IMR-90 (cell line): ENCODE measurements around the gene RUNDC3A. TPM values are rescaled to one million over a fixed set of nuclear protein-coding genes. Genes with fewer than 3 reads are reported as not detected.

ENCODE experiments used
- ATAC-seq: fragments of 200-7000 bp; cut with Tn5 transposase; 2 replicates; pipeline ENCODE4 v1.9.1; 2020; ENCODE audit warnings: low read depth, mild to moderate bottlenecking, moderate library complexity
- BruUV-seq: library from RNA; stranded (reverse); fragments of 400-500 nt; replicated peaks from 2 replicates; lab custom pipeline; 2021; lab: Mats Ljungman, UMichigan
- CTCF ChIA-PET: fragments of 300-600 bp; formaldehyde crosslinking; extraction: SDS; loops from one replicate; lab custom pipeline; 2021; ENCODE audit warnings: antibody characterized with exemption; lab: Yijun Ruan, JAX
- POLR2A ChIA-PET: fragments of 300-600 bp; sonication (Branson Sonifier 250); formaldehyde crosslinking; loops from one replicate; lab custom pipeline; 2022; ENCODE audit warnings: antibody characterized with exemption; ENCODE audit not compliant: unreplicated experiment; lab: Charles Lee
- DNase-seq: peaks from one replicate; pipeline ENCODE4 v3.0.0; 2013
- H2AFZ ChIP-seq: replicated peaks from 2 replicates; pipeline ENCODE3; 2013; ENCODE audit warnings: low read length, mild to moderate bottlenecking; ENCODE audit not compliant: poor library complexity
- H2AK5ac ChIP-seq: 2 replicates; pipeline ENCODE4 v1.6.1; 2013; ENCODE audit warnings: low read depth, low read length, inconsistent platforms
- H2AK9ac ChIP-seq: replicated peaks from 2 replicates; pipeline ENCODE3; 2013; ENCODE audit warnings: mild to moderate bottlenecking, low read depth, low read length, moderate library complexity; ENCODE audit not compliant: poor library complexity
- H2BK120ac ChIP-seq: 2 replicates; pipeline ENCODE4 v1.6.1; 2013; ENCODE audit warnings: low read depth, low read length, inconsistent platforms
- H2BK15ac ChIP-seq: 3 replicates; pipeline ENCODE4 v1.6.1; 2013; ENCODE audit warnings: low read depth, low read length, inconsistent platforms
- H2BK20ac ChIP-seq: 2 replicates; pipeline ENCODE4 v1.6.1; 2013; ENCODE audit warnings: low read depth, mild to moderate bottlenecking, inconsistent platforms, low read length, moderate library complexity
- H2BK5ac ChIP-seq: 2 replicates; pipeline ENCODE4 v1.6.1; 2013; ENCODE audit warnings: mild to moderate bottlenecking, low read depth, low read length, inconsistent platforms; ENCODE audit not compliant: poor library complexity, severe bottlenecking
- H3K14ac ChIP-seq: replicated peaks from 2 replicates; pipeline ENCODE4 v1.6.1; 2013; ENCODE audit warnings: low read depth, low read length, inconsistent platforms
- H3K18ac ChIP-seq: 2 replicates; pipeline ENCODE4 v1.6.1; 2013; ENCODE audit warnings: low read depth, low read length, control low read depth
- H3K23ac ChIP-seq: 2 replicates; pipeline ENCODE4 v1.6.1; 2013; ENCODE audit warnings: low read depth, low read length, inconsistent platforms
- H3K27ac ChIP-seq: 2 replicates; pipeline ENCODE4 v1.5.1; 2013; ENCODE audit warnings: mild to moderate bottlenecking, control low read depth, low read length; ENCODE audit not compliant: insufficient read depth
- H3K27me3 ChIP-seq: 2 replicates; pipeline ENCODE4 v1.6.1; 2013; ENCODE audit warnings: low read length; ENCODE audit not compliant: control insufficient read depth, insufficient read depth
- H3K36me3 ChIP-seq: 2 replicates; pipeline ENCODE4 v1.6.1; 2013; ENCODE audit warnings: low read length, mixed read lengths; ENCODE audit not compliant: control insufficient read depth, insufficient read depth
- H3K4ac ChIP-seq: 2 replicates; pipeline ENCODE4 v1.6.1; 2013; ENCODE audit warnings: low read depth, low read length, inconsistent platforms
- H3K4me1 ChIP-seq: 2 replicates; pipeline ENCODE4 v1.6.1; 2013; ENCODE audit warnings: low read length, mixed read lengths; ENCODE audit not compliant: control insufficient read depth, insufficient read depth
- H3K4me2 ChIP-seq: 2 replicates; pipeline ENCODE4 v1.6.1; 2013; ENCODE audit warnings: low read depth, mild to moderate bottlenecking, control low read depth, low read length, moderate library complexity
- H3K4me3 ChIP-seq: 2 replicates; pipeline ENCODE4 v1.5.1; 2013; ENCODE audit warnings: low read depth, mild to moderate bottlenecking, control low read depth, low read length, moderate library complexity; ENCODE audit not compliant: insufficient read depth
- H3K56ac ChIP-seq: 2 replicates; pipeline ENCODE4 v1.6.1; 2013; ENCODE audit warnings: low read length, inconsistent platforms; ENCODE audit not compliant: insufficient read depth; ENCODE audit errors: extremely low read depth
- H3K79me1 ChIP-seq, 2 experiments: 2 replicates each; pipeline ENCODE4 v1.6.1; 2013; ENCODE audit warnings: low read length in 2 of 2, inconsistent platforms in 1 of 2, low read depth in 1 of 2
- H3K9ac ChIP-seq: 2 replicates; pipeline ENCODE4 v1.6.1; 2013; ENCODE audit warnings: low read depth, low read length, control low read depth
- H3K9me1 ChIP-seq: 2 replicates; pipeline ENCODE4 v1.6.1; 2013; ENCODE audit warnings: low read length, inconsistent platforms; ENCODE audit not compliant: insufficient read depth
- H3K9me3 ChIP-seq: 2 replicates; pipeline ENCODE4 v1.6.1; 2013; ENCODE audit warnings: low read length; ENCODE audit not compliant: control insufficient read depth, insufficient read depth
- H4K20me1 ChIP-seq: 2 replicates; pipeline ENCODE4 v1.6.1; 2013; ENCODE audit warnings: low read length, inconsistent platforms; ENCODE audit not compliant: insufficient read depth
- H4K5ac ChIP-seq: 2 replicates; pipeline ENCODE4 v1.6.1; 2013; ENCODE audit warnings: mild to moderate bottlenecking, low read depth, low read length, control low read depth
- H4K8ac ChIP-seq, 2 experiments: 2 replicates each; pipeline ENCODE4 v1.6.1; 2013; ENCODE audit warnings: low read depth in 2 of 2, low read length in 2 of 2, control low read depth in 1 of 2, inconsistent platforms in 1 of 2
- H4K91ac ChIP-seq: 2 replicates; pipeline ENCODE4 v1.6.1; 2013; ENCODE audit warnings: low read depth, low read length, inconsistent platforms; ENCODE audit not compliant: insufficient read depth
- CHD1 ChIP-seq: IDR thresholded peaks from 2 replicates; pipeline ENCODE4 v1.6.1; 2012; ENCODE audit warnings: low read depth, low read length, improper control_type of control experiment
- NFE2L2 ChIP-seq: fragments of 150-350 bp; IDR thresholded peaks from 2 replicates; pipeline ENCODE4 v1.6.1; 2016; ENCODE audit warnings: low read depth, mild to moderate bottlenecking, low read length
- RAD21 ChIP-seq: IDR thresholded peaks from 2 replicates; pipeline ENCODE4 v1.6.1; 2012; ENCODE audit warnings: low read length, improper control_type of control experiment
- WGBS, 2 experiments: methylation state at CpG; one replicate each; pipeline versions ENCODE4 v1.1.5 to v1.1.7; 2013; ENCODE audit warnings: missing lambda C conversion rate in 2 of 2; ENCODE audit not compliant: insufficient read length in 1 of 2; ENCODE audit errors: extremely low coverage in 2 of 2; 5-methylcytosine and 5-hydroxymethylcytosine counted together
- dilution Hi-C: fragments of 300-500 bp; cut with HindIII; formaldehyde crosslinking; loops from one replicate; pipeline ENCODE4 v1.14.3; 2018; ENCODE audit warnings: low sequenced_read_pairs; ENCODE audit not compliant: unreplicated experiment
- in situ Hi-C: fragments of 300-500 bp; cut with MboI; formaldehyde crosslinking; loops from 3 replicates; pipeline ENCODE4 v1.14.3; 2019; ENCODE audit warnings: low sequenced_read_pairs, inconsistent platforms, mixed read lengths
- intact Hi-C: fragments of 100-400 bp; cut with micrococcal nuclease; formaldehyde crosslinking; loops from 2 replicates; pipeline ENCODE4 v1.10.0; 2022
- polyA plus RNA-seq, 3 experiments: library from polyadenylated mRNA; depleted of rRNA; stranded (reverse); fragments of >200 nt; gene quantifications; 2 replicates each; pipeline ENCODE4 v1.2.3, GENCODE V29; 2012; ENCODE audit warnings: low replicate concordance in 1 of 3
- total RNA-seq: library from RNA; depleted of rRNA; stranded (reverse); fragments of >200 nt; gene quantifications from 2 replicates; pipeline ENCODE4 v1.2.3, GENCODE V29; 2012
- TF ChIP-seq, protein P1 (sequence below): fragments of 150-350 bp; IDR thresholded peaks from 2 replicates; pipeline ENCODE4 v1.6.1; 2016; ENCODE audit warnings: low read depth, mild to moderate bottlenecking, low read length, moderate library complexity, borderline replicate concordance

RUNDC3A gene
- total and polyA plus RNA-seq, 2 of the 4 experiments (the other 2 are of a cell fraction) = under 0.01 to 0.34 TPM

DNA sequence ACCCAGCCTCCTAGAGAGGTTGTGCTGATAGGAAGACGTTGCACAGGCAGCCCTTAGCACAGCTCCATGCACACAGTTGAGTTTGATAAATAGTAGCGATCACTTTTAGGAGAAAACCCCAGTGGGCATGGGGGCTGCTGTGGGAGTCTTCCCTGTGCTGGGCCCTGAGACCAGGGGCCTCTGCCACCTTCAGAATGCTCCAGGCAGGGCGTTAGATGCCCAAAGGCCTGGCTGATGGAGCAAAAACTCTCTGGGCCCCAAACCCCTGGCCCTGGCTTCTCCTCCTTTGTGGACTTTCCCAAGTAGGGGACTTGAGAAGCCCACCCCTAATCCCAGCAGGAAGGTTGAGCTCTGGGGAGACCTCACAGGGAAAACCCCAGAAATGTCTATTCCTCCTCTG is 26.1 kb upstream of the RUNDC3A start:
- H2BK15ac ChIP-seq = no peak overlapping the region
- POLR2A ChIA-PET = no interaction called here
- CTCF ChIA-PET = no interaction called here

More for the DNA sequence above, 26.1 kb upstream of the RUNDC3A start:
- no peak overlapping the region for H3K27ac ChIP-seq
- no peak overlapping the region for H2AK9ac ChIP-seq
- H4K91ac ChIP-seq = no peak overlapping the region
- BruUV-seq = no TSS peak
- intact Hi-C loops = no loop called here
- no peak overlapping the region for H2AFZ ChIP-seq
- H4K5ac ChIP-seq = no peak overlapping the region
- no peak overlapping the region for H2BK120ac ChIP-seq
- H3K4me3 ChIP-seq = no peak overlapping the region
- in situ Hi-C loops = no loop called here
- H3K27me3 ChIP-seq = peaks cover 4% of the 10 kb centered on the region
- H3K36me3 ChIP-seq = no peaks in the 10 kb centered on the region
- H3K9ac ChIP-seq = no peak overlapping the region
- H3K4ac ChIP-seq = no peak overlapping the region
- no peak overlapping the region for H2AK5ac ChIP-seq
- H3K9me1 ChIP-seq = peaks cover 14% of the 10 kb centered on the region
- H4K20me1 ChIP-seq = no peaks in the 10 kb centered on the region
- no peak overlapping the region for H3K18ac ChIP-seq
- H3K4me1 ChIP-seq = peaks cover 6% of the 10 kb centered on the region
- DNase-seq = no peak
- dilution Hi-C loops = no loop called here
- no peaks in the 10 kb centered on the region for H3K9me3 ChIP-seq
- no peak overlapping the region for H3K56ac ChIP-seq
- no CpG with 5 or more reads among the region's 3 CpGs for WGBS, 2 experiments
- H3K79me1 ChIP-seq = peaks cover 0 to 5% of the 10 kb centered on the region in 2 experiments; a peak in 1 of 4 replicates
- H4K8ac ChIP-seq = no peak overlapping the region
- H3K23ac ChIP-seq = no peak overlapping the region
- H2BK20ac ChIP-seq = no peak overlapping the region
- TF ChIP-seq RAD21 (no peak), CHD1 (no peak), NFE2L2 (no peak)
- TF ChIP-seq, protein P1, sequence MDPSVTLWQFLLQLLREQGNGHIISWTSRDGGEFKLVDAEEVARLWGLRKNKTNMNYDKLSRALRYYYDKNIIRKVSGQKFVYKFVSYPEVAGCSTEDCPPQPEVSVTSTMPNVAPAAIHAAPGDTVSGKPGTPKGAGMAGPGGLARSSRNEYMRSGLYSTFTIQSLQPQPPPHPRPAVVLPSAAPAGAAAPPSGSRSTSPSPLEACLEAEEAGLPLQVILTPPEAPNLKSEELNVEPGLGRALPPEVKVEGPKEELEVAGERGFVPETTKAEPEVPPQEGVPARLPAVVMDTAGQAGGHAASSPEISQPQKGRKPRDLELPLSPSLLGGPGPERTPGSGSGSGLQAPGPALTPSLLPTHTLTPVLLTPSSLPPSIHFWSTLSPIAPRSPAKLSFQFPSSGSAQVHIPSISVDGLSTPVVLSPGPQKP = no peak
- no peak for ATAC-seq
- H2BK5ac ChIP-seq = no peak overlapping the region
- no peak overlapping the region for H3K14ac ChIP-seq
- no peak overlapping the region for H3K4me2 ChIP-seq
